HG03280 (cell line): ENCODE measurements around the gene ADAM23.

Experiments used
- ATAC-seq: cut with Tn5 transposase; IDR thresholded peaks from one replicate; pipeline ENCODE4 v1.9.1; 2021; ENCODE audit warnings: mild to moderate bottlenecking, moderate library complexity; ENCODE audit not compliant: unreplicated experiment

The ADAM23 gene

GRCh38 chr2:206442474-206442832, 879 bp upstream of the ADAM23 start:
- no peak for ATAC-seq

GRCh38 chr2:206443735-206444527, 599 bp downstream of the ADAM23 start:
- peak; percentile 56 for ATAC-seq

GRCh38 chr2:206445948-206446347, 2.6 kb downstream of the ADAM23 start:
- ATAC-seq = peak; percentile 40

DNA sequence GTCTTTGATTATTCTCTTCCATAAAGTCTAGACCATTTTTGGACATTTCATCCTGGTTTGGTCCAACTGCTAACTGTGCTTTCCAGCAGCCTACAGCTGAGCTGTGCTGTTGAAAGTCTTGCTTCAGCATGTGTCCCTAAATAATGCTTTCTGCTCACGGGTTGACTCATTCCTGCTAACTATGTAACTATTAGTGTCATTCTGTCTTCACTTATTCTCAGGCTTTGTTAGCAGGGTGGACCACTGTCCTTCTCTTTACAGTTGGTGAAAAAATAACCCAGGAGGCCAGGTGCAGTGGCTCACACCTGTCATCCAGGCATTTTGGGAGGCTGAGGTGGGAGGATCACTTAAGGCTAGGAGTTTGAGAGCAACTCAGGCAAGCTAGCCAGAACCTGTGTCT, 8.9 kb downstream of the ADAM23 start:
- peak; percentile 54 for ATAC-seq

DNA sequence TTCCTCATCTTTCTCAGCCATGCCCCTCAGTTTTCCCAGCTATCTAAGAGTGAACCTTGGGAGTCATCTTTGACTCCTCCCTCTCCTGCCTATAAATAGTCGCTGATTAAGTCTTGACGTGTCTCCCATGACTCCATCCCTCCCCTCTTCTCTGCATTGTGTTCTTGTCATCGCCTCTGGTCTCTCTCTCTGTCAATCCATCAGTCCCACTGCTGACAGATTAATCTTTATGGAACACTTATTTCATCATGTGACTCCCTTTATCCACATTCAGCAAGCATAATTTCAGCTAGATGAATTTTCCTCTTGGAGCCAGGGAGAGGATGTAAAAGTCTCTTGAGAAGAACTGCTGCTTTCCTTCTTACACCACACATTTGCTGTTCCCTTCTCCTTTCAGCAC, 9.4 kb downstream of the ADAM23 start:
- no peak for ATAC-seq

GRCh38 chr2:206456078-206456754, 12.9 kb downstream of the ADAM23 start:
- ATAC-seq = no peak

- peak; percentile 83 for ATAC-seq
Observed at GRCh38 chr2:206457188-206457634, 13.9 kb downstream of the ADAM23 start.

- no peak for ATAC-seq
Observed at GRCh38 chr2:206462240-206462854, 19.0 kb downstream of the ADAM23 start.

DNA sequence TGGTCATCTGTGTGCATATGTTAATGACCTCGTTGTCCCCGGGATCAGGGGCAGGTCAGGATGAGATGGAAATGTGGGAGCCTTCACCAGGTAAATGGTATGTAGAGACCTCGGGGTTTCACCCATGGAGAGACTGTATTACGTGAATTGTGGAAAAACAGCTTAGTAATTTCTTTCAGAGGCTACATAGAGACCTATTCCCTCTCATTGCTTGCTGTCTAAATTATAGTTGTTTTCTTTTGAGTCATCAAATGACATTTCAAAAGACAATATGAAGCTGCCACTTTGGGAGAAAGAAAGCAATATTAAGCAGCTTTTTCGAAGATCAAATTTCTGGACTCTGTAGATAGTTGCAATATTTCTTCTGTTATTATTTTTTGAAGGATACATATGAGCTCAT, 20.4 kb downstream of the ADAM23 start:
- no peak for ATAC-seq

GRCh38 chr2:206464597-206464996, 21.3 kb downstream of the ADAM23 start:
- ATAC-seq = no peak

DNA sequence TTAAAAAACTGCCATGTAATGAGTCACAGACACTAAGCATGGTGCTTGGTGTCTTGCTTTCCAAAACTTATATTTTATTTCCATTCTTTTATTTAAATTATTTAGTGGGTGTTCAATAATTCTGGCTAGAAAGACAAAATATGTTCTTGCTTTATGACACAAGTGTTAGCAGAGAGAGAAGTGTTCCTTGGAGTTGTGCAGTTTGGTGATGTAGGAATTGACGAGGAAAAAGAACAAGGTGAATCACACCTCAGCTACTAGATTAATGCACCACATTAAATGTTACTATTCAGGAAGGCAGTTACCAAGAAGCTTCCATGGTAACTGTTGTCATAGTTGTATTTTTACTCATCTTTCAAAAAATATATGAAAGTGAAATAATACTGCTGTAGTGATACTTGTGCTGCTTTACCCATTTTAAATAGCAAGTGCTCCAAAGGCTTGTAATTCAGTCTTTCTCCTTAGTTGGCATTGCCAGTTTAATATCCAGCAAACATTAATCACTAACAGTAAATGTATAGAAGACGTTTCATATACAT, 28.3 kb downstream of the ADAM23 start:
- ATAC-seq = peak; percentile 72

DNA sequence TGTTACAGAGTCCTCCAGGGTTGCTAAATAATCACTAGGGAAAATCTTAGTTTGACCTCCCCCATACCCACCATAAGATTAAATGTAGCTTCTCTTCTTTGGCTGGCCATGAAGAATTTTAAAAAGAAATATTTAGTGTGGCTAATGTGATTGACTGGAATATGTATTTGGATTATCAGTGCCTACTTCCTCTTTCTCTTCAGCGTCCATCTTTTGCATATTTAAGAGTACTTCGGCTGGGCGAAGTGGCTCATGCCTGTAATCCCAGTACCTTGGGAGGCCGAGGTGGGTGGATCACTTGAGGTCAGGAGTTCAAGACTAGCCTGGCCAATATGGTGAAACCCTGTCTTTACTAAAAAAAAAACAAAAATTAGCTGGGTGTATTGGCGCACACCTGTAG, 28.8 kb downstream of the ADAM23 start:
- ATAC-seq = peak; percentile 41

DNA sequence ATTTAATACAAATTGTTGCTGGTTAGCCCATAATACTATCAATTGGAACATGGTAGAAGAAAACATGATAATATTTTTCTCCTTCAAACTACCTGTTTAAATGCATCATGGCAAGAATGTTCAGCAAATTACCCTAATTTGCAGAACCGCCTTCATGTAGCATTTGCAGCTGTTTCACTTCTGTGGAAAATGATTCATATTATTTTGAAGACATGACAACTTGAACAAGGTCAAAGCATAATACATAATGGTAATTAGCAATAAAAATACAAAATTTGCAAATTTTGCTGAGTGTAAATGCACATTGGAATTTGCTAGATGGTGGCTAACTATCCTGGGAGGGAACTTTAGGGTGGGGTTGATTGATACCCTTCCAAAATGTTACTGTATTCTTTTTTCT, 30.8 kb downstream of the ADAM23 start:
- ATAC-seq = no peak

DNA sequence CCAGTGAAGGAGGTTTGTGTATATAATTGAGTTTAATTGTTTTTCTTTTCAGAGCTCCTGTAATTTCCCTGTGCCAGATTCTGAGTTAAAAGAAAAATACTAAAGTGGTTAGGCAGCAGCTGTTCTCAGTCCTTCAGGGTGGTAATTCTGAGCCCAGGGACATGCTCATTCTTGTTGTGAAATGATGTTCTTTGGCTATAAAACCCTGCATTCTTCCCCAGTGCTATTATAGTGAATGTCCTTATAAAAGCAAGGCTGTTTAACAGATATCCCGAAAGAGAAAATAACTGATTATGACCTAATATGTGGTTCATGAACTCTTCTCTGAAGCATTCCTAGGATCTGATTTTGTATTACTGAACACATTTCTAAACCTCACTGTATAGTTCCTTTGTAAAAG, 34.0 kb downstream of the ADAM23 start:
- no peak for ATAC-seq

GRCh38 chr2:206478340-206478739, 35.0 kb downstream of the ADAM23 start:
- no peak for ATAC-seq

DNA sequence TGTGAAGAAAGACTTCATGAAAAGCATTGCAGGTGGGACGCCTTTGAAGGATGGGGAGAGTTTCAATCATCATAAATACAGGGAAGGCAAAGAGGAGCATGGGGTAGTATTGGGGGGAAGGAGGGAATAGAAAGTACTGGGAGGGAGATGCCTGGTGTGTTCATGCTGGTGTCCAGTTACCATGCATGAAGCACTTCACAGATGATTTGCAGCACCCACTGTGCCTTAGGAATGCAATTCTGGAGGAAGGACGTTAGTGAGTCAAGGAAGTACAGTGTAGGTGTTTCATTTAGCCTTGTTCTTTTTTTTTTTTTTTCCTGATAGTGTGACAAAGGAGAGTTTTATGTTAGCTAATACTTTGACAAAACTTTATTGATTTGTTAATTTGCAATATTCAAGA, 36.8 kb downstream of the ADAM23 start:
- no peak for ATAC-seq

DNA sequence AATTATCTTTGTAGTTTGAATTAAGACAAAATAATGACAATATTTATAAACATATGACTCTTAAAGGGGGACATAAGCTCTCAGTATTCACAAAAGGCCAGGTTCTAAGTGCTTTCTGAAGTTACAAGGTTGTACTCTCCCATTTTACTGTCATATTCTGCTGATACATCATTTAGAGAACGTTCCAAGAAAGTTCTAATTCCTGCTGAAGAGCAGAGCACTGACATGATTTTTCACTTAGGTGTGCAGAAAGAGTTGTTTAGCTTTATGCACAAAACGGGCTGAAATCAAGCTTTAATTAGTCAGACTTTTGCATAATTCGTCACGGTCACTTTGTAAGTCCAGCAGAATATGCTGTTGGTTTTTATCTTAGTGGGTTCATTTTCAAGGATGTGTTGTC, 37.3 kb downstream of the ADAM23 start:
- ATAC-seq = no peak

DNA sequence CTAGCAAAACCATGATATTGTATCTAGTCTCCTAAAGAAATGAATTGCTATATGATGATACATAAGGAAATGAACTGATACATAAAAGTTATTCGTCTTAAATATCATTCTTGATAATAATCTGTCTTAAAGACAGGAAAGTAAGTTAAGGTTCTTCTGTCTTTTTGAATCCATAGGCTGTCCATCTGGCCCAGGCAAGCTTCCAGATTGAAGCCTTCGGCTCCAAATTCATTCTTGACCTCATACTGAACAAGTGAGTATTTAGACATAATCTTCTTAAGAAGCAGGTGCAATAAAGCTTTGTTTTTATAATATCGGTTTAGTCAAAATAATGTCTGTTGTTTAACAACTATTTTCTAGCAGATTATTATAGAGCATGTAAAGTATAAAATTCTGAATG, 37.7 kb downstream of the ADAM23 start:
- ATAC-seq = no peak

- ATAC-seq = no peak
Observed at GRCh38 chr2:206482123-206482522, 38.8 kb downstream of the ADAM23 start.

- ATAC-seq = no peak
Observed at GRCh38 chr2:206482633-206483032, 39.3 kb downstream of the ADAM23 start.

DNA sequence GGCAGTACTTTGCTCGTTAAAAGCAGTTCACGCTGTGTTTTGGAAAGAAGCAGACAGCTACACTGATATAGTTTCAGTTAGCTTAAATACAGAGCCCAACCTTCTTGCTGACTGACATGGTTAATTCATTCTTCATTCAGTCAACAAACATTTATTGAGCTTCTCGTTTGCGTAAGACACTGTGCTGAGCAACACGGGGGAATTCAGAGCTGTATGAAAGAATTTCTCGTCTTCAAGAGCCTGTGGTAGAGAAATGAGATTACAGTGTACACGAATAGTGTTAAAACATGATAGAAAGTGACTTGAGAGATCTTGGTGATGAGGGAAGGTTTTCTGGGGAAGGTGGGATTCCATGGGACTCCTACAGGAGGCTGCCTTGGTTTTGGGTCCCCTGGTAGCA, 44.7 kb downstream of the ADAM23 start:
- no peak for ATAC-seq

DNA sequence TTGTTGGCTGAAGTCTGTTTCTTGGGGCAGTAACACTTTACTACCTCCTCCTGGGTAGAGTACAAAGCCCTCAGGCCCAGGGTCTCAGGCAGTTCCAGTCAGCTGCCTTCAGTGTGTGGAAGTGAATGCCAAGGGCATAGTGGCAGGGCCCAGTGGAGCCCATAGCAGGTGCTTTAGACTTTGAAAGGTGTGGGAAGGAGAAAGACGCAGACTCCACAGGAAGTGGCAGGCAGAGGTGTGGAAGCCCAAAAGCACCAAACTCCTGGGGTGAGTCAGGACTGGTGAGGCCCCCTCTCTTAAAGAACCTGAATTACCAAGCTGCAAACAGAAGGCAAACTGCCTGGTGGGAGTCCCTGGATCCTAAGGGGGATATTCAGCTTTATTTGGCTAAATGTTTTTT, 45.3 kb downstream of the ADAM23 start:
- no peak for ATAC-seq
